ENCODE results near the gene UNC13B. TPM values are rescaled to one million over a fixed set of nuclear protein-coding genes. Genes with fewer than 3 reads are reported as not detected.
A peak's percentile ranks its signal among the peaks of the same experiment; 100 is the strongest.

UNC13B gene
- total RNA-seq, 1 experiment from 2014 or later: 17.6 TPM

DNA sequence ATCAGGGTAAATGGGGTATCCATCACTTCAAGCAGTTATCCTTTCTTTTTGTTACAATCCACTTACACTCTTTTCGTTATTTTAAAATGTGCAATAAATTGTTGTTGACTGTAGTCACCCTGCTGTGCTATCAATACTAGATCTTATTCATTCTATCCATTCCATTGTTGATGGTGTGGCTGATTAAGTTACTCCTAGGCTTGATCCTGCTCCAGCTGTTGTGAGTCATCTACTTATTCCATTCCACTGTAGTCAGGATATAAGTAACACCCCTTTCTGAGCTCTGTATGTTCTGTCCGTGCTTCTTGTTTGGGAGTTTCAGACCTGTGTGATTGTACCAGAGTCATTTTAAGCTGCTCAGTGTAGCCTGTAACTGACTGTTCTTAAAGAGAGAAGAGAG, 205.6 kb downstream of the UNC13B start:
- H3K27ac ChIP-seq (ENCODE audit: low read depth, low read length): no peak overlapping the region
- ATAC-seq (peak; percentile 70), DNase-seq (ENCODE audit: low read depth, low spot score) (no peak)
- no peak overlapping the region for H3K4me3 ChIP-seq (replicated peaks in 1 of 2; ENCODE audit: low read depth in 1 of 2, low read length in 2 of 2)
- no peaks in the 10 kb centered on the region for H3K27me3 ChIP-seq (ENCODE audit: insufficient read depth, low read length)
- ChIA-PET POLR2A (no interaction called here), RAD21 (ENCODE audit: low non-redundant PET in 1 of 2, low total read pairs in 2 of 2, uncharacterized antibody in 2 of 2, unreplicated experiment in 2 of 2) (no interaction called here), CTCF (no interaction called here)
- no TSS peak for BruUV-seq (replicated peaks)
- no peaks in the 10 kb centered on the region for H3K9me2 ChIP-seq (ENCODE audit: insufficient read depth)
- peaks cover 2 to 7% of the 10 kb centered on the region in 2 experiments; a peak in 2 of 4 replicates for H3K4me1 ChIP-seq (ENCODE audit: control insufficient read depth in 1 of 2, insufficient read depth in 2 of 2, low read length in 2 of 2)
- TF ChIP-seq JUND (IDR thresholded peaks at IDR 0.05) (peak; percentile 31; the same call in 1 of the 2 replicates), FOSL1 (IDR thresholded peaks at IDR 0.05; ENCODE audit: low read depth) (peak; percentile 30; the same call in 1 of the 2 replicates), EZH2 (IDR thresholded peaks at IDR 0.05) (no peak)
- H2AFZ ChIP-seq (ENCODE audit: low read depth, low read length, poor library complexity, severe bottlenecking): no peak overlapping the region
- H3K9ac ChIP-seq (ENCODE audit: low read length): no peak overlapping the region
- H3K79me2 ChIP-seq (ENCODE audit: insufficient read depth, low read length): no peaks in the 10 kb centered on the region
- no peaks in the 10 kb centered on the region for H3K9me3 ChIP-seq (ENCODE audit: control insufficient read depth in 1 of 2, insufficient read depth in 1 of 2, low read depth in 1 of 2, low read length in 2 of 2)
- H3K36me3 ChIP-seq (ENCODE audit: control insufficient read depth in 1 of 2, insufficient read depth in 2 of 2, low read length in 2 of 2): no peaks in the 10 kb centered on the region
- peak overlapping the region; percentile 29; the same call in 1 of the 2 replicates for H3K4me2 ChIP-seq (ENCODE audit: low read length)
- no peaks in the 10 kb centered on the region for H4K20me1 ChIP-seq (ENCODE audit: insufficient read depth)
- intact Hi-C loops (cut with micrococcal nuclease): no loop called here

- no peaks in the 10 kb centered on the region for H4K20me1 ChIP-seq (ENCODE audit: insufficient read depth)
- POLR2A ChIA-PET: no interaction called here
- no TSS peak for BruUV-seq (replicated peaks)
- RAD21 ChIA-PET (ENCODE audit: low non-redundant PET in 1 of 2, low total read pairs in 2 of 2, uncharacterized antibody in 2 of 2, unreplicated experiment in 2 of 2): no interaction called here
- no peaks in the 10 kb centered on the region for H3K36me3 ChIP-seq (ENCODE audit: control insufficient read depth in 1 of 2, insufficient read depth in 2 of 2, low read length in 2 of 2)
- peaks cover 2 to 7% of the 10 kb centered on the region in 2 experiments; a peak in 2 of 4 replicates for H3K4me1 ChIP-seq (ENCODE audit: control insufficient read depth in 1 of 2, insufficient read depth in 2 of 2, low read length in 2 of 2)
- H2AFZ ChIP-seq (ENCODE audit: low read depth, low read length, poor library complexity, severe bottlenecking): no peak overlapping the region
- H3K79me2 ChIP-seq (ENCODE audit: insufficient read depth, low read length): no peaks in the 10 kb centered on the region
- H3K4me3 ChIP-seq (replicated peaks in 1 of 2; ENCODE audit: low read depth in 1 of 2, low read length in 2 of 2): no peak overlapping the region
- H3K4me2 ChIP-seq (ENCODE audit: low read length): no peak overlapping the region
- H3K9me3 ChIP-seq (ENCODE audit: control insufficient read depth in 1 of 2, insufficient read depth in 1 of 2, low read depth in 1 of 2, low read length in 2 of 2): no peaks in the 10 kb centered on the region
- no peaks in the 10 kb centered on the region for H3K9me2 ChIP-seq (ENCODE audit: insufficient read depth)
- CTCF ChIA-PET: no interaction called here
- intact Hi-C loops (cut with micrococcal nuclease): no loop called here
- ATAC-seq (no peak), DNase-seq (ENCODE audit: low read depth, low spot score) (no peak)
- no peak overlapping the region for H3K27ac ChIP-seq (ENCODE audit: low read depth, low read length)
- no peak overlapping the region for H3K9ac ChIP-seq (ENCODE audit: low read length)
- TF ChIP-seq EGR1 (IDR thresholded peaks at IDR 0.05; ENCODE audit: low read depth): no peak
- no peaks in the 10 kb centered on the region for H3K27me3 ChIP-seq (ENCODE audit: insufficient read depth, low read length)
Measured at GRCh38 chr9:35370241-35370640, 208.4 kb downstream of the UNC13B start.

GRCh38 chr9:35374436-35374835, 212.6 kb downstream of the UNC13B start:
- H3K9me3 ChIP-seq (ENCODE audit: control insufficient read depth in 1 of 2, insufficient read depth in 1 of 2, low read depth in 1 of 2, low read length in 2 of 2): no peaks in the 10 kb centered on the region
- H3K36me3 ChIP-seq (ENCODE audit: control insufficient read depth in 1 of 2, insufficient read depth in 2 of 2, low read length in 2 of 2): no peaks in the 10 kb centered on the region
- DNase-seq (ENCODE audit: low read depth, low spot score) (no peak), ATAC-seq (no peak)
- ChIA-PET RAD21 (ENCODE audit: low non-redundant PET in 1 of 2, low total read pairs in 2 of 2, uncharacterized antibody in 2 of 2, unreplicated experiment in 2 of 2) (no interaction called here), POLR2A (no interaction called here), CTCF (no interaction called here)
- H3K27ac ChIP-seq (ENCODE audit: low read depth, low read length): no peak overlapping the region
- H3K79me2 ChIP-seq (ENCODE audit: insufficient read depth, low read length): no peaks in the 10 kb centered on the region
- H3K4me1 ChIP-seq (ENCODE audit: control insufficient read depth in 1 of 2, insufficient read depth in 2 of 2, low read length in 2 of 2): no peaks in the 10 kb centered on the region
- no peaks in the 10 kb centered on the region for H3K9me2 ChIP-seq (ENCODE audit: insufficient read depth)
- BruUV-seq (replicated peaks): no TSS peak
- intact Hi-C loops (cut with micrococcal nuclease): no loop called here
- H3K9ac ChIP-seq (ENCODE audit: low read length): no peak overlapping the region
- no peaks in the 10 kb centered on the region for H4K20me1 ChIP-seq (ENCODE audit: insufficient read depth)
- H3K27me3 ChIP-seq (ENCODE audit: insufficient read depth, low read length): no peaks in the 10 kb centered on the region
- no peak overlapping the region for H3K4me2 ChIP-seq (ENCODE audit: low read length)
- H2AFZ ChIP-seq (ENCODE audit: low read depth, low read length, poor library complexity, severe bottlenecking): no peak overlapping the region
- no peak overlapping the region for H3K4me3 ChIP-seq (replicated peaks in 1 of 2; ENCODE audit: low read depth in 1 of 2, low read length in 2 of 2)
- TF ChIP-seq RAD21 (IDR thresholded peaks at IDR 0.05; ENCODE audit: low read depth): no peak
- TF ChIP-seq EGR1 (IDR thresholded peaks at IDR 0.05; ENCODE audit: low read depth): no peak
- no peak for TF ChIP-seq TCF7L2 (IDR thresholded peaks at IDR 0.05; ENCODE audit: borderline replicate concordance, extremely low read depth, insufficient read depth, insufficient read length)
- no peak for TF ChIP-seq CEBPB (IDR thresholded peaks at IDR 0.05; ENCODE audit: low read depth)
- TF ChIP-seq ZFX (IDR thresholded peaks at IDR 0.05): no peak
- TF ChIP-seq MAX (IDR thresholded peaks at IDR 0.05): no peak
- no peak for TF ChIP-seq FOSL1 (IDR thresholded peaks at IDR 0.05; ENCODE audit: low read depth)
- no peak for TF ChIP-seq YY1 (IDR thresholded peaks at IDR 0.05; ENCODE audit: extremely low read depth, insufficient replicate concordance, low read depth, low read length)
- TF ChIP-seq POLR2A (IDR thresholded peaks at IDR 0.05; ENCODE audit: borderline replicate concordance, extremely low read depth, insufficient read depth, insufficient read length): no peak
- TF ChIP-seq ELF1 (IDR thresholded peaks at IDR 0.05; ENCODE audit: borderline replicate concordance, low read depth): no peak
- TF ChIP-seq, protein P1, sequence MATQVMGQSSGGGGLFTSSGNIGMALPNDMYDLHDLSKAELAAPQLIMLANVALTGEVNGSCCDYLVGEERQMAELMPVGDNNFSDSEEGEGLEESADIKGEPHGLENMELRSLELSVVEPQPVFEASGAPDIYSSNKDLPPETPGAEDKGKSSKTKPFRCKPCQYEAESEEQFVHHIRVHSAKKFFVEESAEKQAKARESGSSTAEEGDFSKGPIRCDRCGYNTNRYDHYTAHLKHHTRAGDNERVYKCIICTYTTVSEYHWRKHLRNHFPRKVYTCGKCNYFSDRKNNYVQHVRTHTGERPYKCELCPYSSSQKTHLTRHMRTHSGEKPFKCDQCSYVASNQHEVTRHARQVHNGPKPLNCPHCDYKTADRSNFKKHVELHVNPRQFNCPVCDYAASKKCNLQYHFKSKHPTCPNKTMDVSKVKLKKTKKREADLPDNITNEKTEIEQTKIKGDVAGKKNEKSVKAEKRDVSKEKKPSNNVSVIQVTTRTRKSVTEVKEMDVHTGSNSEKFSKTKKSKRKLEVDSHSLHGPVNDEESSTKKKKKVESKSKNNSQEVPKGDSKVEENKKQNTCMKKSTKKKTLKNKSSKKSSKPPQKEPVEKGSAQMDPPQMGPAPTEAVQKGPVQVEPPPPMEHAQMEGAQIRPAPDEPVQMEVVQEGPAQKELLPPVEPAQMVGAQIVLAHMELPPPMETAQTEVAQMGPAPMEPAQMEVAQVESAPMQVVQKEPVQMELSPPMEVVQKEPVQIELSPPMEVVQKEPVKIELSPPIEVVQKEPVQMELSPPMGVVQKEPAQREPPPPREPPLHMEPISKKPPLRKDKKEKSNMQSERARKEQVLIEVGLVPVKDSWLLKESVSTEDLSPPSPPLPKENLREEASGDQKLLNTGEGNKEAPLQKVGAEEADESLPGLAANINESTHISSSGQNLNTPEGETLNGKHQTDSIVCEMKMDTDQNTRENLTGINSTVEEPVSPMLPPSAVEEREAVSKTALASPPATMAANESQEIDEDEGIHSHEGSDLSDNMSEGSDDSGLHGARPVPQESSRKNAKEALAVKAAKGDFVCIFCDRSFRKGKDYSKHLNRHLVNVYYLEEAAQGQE (IDR thresholded peaks at IDR 0.05; ENCODE audit: low read depth): no peak
